Inferior parietal cortex (tissue), 1 donor: ENCODE results near the gene DOC2A.

Experiments
- DNase-seq: peaks from one replicate; pipeline ENCODE4 v3.0.0-alpha.2; 2016; ENCODE audit errors: extremely low spot score

Gene DOC2A

GRCh38 chr16:29989111-29989858, 21.5 kb downstream of the DOC2A start:
- no peak for DNase-seq

- DNase-seq = no peak
These were observed 22.3 kb downstream of the DOC2A start for GRCh38 chr16:29988346-29989075.

GRCh38 chr16:29987371-29988085, 23.3 kb downstream of the DOC2A start:
- no peak for DNase-seq

- DNase-seq = no peak
These were observed 23.9 kb downstream of the DOC2A start for GRCh38 chr16:29986931-29987330.

- DNase-seq = no peak
These were observed 24.6 kb downstream of the DOC2A start for GRCh38 chr16:29986231-29986630.

- no peak for DNase-seq
These were observed 25.5 kb downstream of the DOC2A start for GRCh38 chr16:29985271-29985811.

GRCh38 chr16:29984764-29985147, 26.1 kb downstream of the DOC2A start:
- DNase-seq = no peak

GRCh38 chr16:29984137-29984763, 26.6 kb downstream of the DOC2A start:
- DNase-seq = no peak

GRCh38 chr16:29983420-29984136, 27.2 kb downstream of the DOC2A start:
- DNase-seq = no peak

GRCh38 chr16:29982560-29983419, 28.0 kb downstream of the DOC2A start:
- no peak for DNase-seq

GRCh38 chr16:29978564-29979270, 32.1 kb downstream of the DOC2A start:
- no peak for DNase-seq

GRCh38 chr16:29978081-29978480, 32.7 kb downstream of the DOC2A start:
- DNase-seq = no peak

GRCh38 chr16:29977063-29977825, 33.6 kb downstream of the DOC2A start:
- no peak for DNase-seq

GRCh38 chr16:29975811-29976511, 34.9 kb downstream of the DOC2A start:
- DNase-seq = peak; percentile 8

- no peak for DNase-seq
These were observed 35.7 kb downstream of the DOC2A start for GRCh38 chr16:29975134-29975538.

- DNase-seq = peak; percentile 2
These were observed 36.3 kb downstream of the DOC2A start for GRCh38 chr16:29974291-29975133.
